ENCODE results near the gene CNIH3.

GRCh38 chr1:224718470-224719053 is 102.4 kb downstream of the CNIH3 start:
- no peak for TF ChIP-seq CTCF (IDR thresholded peaks at IDR 0.05)
- no peak for TF ChIP-seq POLR2A (IDR thresholded peaks at IDR 0.05)
- no peak for TF ChIP-seq POLR2AphosphoS5 (IDR thresholded peaks at IDR 0.05)
- TF ChIP-seq EP300 (IDR thresholded peaks at IDR 0.05): no peak
